ENCODE measurements around the gene SAT2.
"Not testable (repeated sequence)": the region's sequence is repeated elsewhere in the genome, so short reads cannot be mapped to it uniquely, and the experiment has no call there.

The SAT2 gene

DNA sequence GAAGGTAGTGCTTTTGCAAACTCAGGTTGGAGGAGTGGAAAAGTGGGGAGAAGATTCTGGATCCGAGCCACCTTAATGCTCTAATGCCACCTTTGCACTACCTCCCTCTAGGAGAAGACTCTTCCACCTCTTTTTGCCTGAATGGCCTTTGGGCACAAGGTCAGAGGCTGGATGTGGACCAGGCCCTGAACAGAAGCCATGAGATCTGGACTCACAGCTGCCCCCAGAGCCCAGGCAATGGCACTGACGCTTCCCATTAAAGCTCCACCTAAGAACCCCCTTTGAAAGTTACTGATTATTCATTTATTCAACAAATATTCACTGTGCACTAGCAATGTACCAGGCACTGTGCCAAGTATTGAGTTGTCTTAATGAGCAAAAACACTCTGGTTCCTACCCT is 5.5 kb upstream of the SAT2 start:
- DNase-seq (ENCODE audit: low spot score): no peak

DNA sequence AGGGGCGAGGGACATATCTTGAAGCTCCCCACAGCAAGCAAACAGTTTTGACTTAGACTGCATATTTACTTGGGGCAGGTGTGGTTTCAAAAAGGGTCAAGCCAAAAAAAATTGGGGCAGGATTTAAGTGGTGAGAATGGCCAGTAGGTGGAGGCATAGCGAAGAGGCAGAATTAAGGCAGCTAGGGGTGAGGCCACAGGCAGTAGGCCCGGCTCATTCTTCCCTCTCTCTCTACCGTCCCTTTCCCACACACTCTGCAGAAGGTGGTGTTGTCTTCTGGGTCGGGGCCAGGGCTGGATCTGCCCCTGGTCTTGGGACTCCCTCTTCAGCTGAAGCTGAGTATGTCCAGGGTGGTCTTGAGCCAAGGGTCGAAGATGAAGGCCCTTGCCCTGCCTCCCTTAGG is 4.9 kb upstream of the SAT2 start:
- peak; percentile 55 for DNase-seq (ENCODE audit: low spot score)

DNA sequence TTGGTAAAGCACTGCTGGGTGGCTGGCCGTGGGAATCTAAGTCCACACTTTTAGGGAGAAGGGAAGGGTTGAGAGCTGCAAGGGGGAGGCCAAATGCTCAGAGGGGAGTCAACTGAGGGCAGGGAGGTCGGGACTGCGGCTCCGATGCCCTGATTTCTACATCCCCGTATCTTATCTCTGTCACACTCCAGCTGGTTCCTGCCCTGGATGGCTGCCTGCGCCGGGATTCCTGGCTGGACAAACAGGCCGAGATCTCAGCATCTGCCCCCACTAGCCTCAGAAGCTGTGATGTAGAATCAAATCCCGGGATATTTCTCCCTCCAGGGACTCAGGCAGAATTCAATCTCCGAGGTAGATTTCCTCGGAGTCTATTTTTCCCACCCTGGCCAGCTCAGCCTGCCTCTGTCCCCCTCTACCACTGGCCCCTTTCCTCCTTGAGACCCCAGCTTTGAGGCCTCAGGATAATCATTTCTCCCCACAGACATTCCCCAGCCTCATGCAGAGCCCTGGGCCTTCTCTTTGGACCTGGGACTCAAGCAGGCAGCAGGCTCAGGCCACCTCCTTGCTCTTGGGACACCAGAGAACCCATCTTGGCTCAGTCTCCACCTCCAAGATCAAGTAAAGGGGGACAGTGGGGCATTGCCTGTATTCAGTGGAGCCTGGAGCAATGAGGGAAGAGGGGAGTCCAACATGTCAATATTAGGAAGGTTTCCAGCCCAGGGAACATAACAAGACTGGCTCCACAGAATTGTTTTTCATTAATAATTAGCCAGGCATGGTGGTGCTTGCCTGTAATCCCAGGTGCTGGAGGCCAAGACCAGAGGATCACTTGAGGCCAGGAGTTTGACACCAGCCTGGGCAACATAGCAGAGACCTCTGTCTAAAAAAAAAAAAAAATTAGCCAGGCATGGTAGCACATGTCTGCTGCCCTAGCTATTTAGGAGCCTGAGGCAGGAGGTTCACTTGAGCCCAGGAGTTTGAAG is 4.1 kb upstream of the SAT2 start:
- DNase-seq (ENCODE audit: low spot score): no peak

DNA sequence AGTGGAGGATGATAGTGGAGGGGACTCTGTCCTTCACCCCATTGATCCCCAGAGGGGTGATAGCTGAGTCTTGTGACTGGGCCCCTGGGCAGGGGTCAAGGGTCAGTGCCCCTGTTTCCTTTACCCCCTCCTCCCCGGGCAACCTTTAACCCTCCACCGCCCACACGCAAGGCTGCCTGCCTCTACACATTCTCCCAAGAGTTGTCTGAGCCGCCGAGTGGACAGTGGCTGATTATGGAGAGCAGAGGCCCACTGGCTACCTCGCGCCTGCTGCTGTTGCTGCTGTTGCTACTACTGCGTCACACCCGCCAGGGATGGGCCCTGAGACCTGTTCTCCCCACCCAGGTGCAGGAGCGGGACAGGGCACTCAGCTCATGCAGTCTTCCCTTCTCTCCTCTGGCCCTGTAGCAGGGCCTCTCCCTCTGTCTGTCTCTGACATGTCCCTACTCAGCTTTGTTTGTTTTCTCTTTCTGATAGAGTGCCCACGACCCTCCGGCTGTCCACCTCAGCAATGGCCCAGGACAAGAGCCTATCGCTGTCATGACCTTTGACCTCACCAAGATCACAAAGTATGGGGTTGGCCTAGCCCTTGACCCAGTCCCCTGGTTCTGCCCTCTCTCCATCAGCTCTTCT is 2.4 kb upstream of the SAT2 start, which contains the start of gene SHBG:
TSS of gene SHBG (plus strand) at position 197 of the 633 bp plus-strand sequence. CDS start at position 235, 38 bp downstream.
- DNase-seq (ENCODE audit: low spot score): no peak

DNA sequence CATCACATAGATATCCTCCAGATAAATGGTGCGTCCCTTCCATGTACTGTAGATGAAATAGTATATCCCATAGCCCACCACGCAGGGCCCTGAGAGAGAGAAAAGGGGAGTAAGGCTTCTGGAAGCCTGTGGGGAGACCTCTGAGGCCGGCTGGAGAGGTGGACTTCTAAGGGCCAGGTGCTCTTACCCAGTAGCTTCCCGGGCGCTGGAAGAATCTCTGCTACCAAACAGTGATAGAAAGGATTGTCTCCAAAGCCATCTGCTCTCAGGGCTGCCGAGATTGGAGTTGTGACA is 718 bp downstream of the SAT2 start:
- DNase-seq (ENCODE audit: low spot score): no peak

DNA sequence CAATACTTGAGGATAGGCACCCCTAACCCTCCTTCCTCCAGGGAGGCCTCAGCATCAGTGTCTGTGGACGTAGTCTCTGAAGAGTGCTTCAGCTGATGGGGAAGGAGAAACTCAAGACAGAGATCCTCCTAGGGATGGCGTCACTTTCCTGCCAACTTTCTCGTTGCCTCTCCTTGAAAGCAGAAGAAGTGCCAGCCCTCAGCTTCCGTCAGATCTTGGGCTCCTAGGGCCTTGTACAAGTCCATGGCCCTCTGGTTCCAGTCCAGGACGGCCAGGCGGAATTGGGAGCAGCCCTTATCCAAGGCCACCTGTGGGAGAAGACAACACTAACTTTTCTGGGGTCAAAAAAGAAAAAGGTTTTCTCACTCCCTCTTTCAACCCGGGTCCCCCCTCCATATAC is 1.3 kb downstream of the SAT2 start:
- DNase-seq (ENCODE audit: low spot score): no peak

DNA sequence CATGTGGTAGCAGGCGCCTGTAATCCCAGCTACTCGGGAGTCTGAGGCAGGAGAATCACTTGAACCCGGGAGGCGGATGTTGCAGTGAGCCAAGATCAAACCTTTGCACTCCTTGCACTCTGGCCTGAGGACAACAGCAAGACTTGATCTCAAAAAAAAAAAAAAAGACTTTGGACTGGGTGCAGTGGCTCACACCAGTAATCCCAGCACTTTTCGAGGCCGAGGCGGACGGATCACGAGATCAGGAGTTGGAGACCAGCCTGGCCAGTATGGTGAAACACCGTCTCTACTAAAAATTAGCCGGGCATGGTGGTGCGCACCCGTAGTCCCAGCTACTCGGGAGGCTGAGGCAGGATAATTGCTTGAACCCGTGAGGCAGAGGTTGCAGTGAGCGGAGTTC is 1.9 kb downstream of the SAT2 start:
- not testable (repeated sequence) for DNase-seq (ENCODE audit: low spot score)

DNA sequence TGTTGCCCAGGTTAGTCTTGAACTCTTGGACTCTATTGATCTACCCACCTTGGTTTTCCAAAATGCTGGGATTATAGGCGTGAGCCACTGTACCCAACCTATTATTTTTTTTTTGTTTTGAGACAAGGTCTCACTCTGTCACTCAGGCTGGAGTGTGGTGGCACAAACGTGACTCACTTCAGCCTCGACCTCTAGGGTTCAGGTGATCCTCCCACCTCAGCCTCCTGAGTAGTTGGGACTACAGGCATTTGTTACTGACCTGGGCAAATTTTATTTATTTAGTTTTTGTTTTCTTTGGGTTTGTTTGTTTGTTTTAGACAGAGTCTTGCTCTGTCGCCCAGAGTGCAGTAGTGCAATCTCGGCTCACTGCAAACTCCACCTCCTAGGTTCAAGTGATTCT is 4.0 kb downstream of the SAT2 start:
- DNase-seq (ENCODE audit: low spot score): no peak

DNA sequence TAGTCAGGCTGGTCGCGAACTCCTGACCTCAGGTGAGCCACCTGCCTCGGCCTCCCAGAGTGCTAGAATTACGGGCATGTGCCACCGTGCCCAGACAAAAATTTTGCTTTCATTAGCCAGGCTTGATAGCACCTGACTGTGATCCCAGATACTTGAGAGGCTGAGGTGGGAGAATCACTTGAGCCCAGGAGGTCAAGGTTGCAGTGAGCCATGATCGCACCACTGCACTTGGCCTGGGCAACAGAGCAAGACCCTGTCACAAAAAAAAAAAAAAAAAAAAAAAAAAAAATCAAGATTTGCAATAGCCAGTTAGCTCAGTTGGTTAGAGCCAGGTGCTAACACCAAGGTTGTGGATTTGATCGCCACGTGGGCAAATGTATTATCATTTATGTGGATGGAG is 6.8 kb downstream of the SAT2 start:
- no peak for DNase-seq (ENCODE audit: low spot score)

DNA sequence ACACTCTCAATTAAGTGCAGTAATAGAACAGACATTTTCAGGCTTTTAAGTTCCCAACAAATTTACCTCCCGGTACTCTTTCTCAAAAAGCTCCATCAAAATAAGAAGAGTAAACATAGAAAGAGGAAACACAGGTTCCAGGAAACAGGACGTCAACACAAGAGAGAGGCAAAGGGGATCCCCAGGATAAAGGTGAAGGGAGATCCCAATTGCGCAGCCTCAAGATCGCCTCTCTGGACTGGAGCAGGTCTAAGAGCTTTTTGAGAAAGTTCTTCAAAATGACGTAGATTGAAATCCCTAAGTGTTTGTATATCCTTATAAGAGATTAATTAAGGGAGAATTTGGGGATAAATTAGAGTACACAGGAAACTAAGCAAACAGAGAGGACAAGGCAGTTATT is 9.0 kb downstream of the SAT2 start:
- no peak for DNase-seq (ENCODE audit: low spot score)

DNA sequence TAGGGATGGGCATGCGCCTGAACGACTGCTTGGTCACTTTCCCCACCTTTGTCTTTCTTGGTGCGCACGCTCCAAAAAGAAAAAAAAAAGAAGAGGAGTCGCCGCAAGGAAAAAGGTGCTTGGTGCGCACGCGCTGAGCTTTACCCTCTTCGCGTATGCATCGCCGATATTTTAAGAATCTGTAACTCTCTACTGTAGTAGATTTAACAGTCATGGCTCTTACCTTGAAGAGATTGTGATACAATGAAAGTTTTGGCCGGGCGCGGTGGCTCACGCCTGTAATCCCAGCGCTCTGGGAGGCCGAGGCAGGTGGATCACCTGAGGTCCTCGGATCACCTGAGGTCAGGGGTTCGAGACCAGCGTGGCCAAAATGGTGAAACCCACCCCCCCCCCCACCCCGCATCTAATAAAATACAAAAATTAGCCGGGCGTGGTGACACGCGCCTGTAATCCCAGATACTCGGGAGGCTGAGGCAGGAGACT is 12.3 kb downstream of the SAT2 start:
- DNase-seq (ENCODE audit: low spot score): no peak

DNA sequence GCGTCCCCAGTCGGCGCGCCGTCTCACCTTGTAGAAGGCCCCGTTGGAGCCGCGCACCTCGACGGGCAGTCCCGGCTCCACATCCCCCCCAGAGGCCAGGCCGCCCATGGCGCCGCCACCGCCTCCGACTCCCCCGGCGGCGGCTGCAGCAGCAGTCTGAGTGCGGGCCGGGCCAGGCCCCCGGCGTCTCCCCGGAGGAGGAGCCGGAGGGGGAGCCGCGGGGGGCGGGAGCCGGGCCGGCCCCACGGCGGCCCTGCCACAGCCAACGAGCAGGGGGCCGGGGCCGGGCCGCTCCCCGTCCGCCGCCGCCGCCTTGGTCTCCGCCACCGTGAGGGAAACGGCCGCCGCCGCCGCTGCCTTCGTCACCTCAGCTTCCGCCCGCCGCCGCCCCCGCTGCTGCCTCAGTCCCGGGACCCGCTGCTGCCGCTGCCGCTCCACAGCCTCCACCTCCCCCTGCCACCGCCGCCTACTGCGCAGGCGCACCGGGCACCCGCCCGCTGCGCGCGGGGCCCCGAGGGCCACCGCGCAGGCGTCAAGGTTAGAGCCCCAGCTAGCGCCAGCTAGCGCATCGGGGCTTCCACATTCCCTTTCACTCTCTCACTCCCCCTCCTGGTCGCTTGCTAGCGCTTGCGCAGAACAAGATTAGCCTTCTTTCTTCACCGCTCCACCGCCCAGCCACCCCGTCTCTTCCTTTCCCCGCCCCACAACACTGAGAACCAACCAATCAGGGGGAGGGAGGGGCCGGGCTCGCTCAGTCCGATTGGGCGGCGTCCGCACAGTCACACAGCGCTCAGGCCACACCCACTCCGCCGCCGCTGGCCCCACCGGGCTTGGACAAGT is 13.0 kb downstream of the SAT2 start, which contains the start of gene FXR2:
TSS of gene FXR2 (minus strand) at position 473 of the 840 bp plus-strand sequence. CDS start at position 108, 365 bp downstream.
- peak; percentile 100 for DNase-seq (ENCODE audit: low spot score)

DNA sequence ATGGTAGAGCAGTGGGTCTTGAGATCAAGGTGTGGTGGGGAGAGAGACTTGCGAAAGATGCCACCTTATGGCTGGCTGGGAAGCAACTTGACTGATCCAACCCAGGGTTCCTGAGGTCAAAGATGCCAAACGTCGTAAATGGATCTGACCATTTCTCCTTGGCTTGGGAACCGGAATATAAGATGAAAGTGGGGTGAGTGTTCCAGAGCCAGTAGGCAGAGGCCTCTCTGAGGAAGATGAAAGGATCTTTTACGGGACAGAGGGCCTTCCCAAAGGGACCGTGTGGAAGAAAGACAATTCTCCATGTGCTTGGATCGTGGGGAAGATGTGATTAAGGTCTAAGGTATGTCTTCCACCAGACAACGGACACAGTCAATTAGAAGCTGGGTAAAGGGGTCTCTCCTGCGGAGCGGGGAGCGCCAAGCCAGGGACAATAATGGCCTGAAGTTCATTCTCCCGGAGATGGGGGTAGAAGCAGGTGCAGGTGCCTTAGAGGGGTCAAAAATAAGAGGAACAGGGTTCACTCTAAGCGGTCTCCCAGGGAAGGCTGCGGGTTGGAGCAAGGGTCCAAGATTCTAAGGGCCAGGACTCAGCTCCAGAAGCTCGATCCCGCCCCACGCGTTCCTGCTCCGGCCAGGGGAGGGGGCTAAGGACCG is 13.7 kb downstream of the SAT2 start:
- DNase-seq (ENCODE audit: low spot score): no peak

DNA sequence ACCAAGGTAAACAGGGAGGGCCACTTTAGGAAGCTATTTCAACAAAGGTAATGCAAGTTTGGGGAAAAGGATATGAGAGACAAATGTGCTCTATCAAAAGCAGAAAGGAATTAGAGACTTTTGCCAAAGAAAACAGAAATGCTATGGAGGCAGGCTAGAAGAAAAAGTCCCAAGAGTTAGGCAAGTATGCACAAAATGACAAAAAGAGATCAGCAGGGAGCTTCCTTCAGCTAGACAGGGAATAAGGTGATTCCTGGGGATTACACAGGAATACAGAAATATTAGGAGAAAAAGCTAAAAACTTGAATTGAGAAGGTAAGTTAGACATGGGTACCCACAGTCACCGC is 15.4 kb downstream of the SAT2 start:
- DNase-seq (ENCODE audit: low spot score): no peak

DNA sequence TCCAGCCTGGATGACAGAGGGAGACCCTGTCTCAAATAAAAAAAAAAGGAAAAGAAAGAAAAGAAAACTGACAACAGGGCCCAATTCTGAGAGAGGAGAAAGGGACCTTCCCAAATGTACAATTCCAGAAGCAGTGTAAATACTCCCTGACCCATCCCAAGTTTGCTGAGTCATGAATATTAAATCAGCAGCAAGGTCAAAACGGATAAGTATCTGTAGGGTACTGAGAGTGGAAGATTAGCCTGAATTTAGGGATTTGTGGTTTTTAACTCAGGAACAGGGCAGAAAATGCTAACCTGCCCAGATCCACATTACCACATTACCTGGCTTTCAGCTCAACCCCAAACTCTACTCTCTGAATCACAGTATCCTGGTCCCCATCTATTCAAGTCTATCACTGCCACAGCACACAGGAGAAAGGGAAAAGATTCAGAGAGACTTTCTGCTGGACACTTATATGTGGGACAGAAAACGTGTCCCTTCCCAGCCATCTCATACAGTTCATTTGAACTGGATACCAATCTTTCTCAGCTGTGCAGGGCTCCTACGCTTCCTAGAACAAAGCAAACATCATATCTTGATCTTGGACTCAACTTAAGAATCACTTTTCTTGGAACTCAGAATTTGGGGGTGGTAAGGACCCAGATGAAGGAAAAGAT is 15.9 kb downstream of the SAT2 start:
- DNase-seq (ENCODE audit: low spot score): no peak

DNA sequence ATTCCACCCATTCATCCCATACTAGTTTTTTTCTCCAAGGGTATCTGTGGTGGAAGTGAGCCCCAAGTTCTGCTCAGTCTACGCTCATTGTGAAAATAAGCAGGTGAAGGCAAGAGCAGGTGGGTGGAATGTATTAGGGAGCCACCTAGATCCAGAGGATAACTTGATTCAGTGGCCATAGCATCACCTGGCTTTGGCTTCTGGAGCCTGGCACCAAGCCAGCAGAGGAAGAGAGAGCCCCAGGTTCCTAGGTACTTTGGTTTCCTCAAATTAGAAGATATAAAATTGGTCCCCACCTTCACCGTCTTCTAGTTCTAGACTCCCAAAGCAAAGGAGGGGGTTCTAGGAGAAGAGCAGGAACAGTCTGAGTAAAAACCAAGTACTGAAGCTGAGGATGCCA is 17.0 kb downstream of the SAT2 start:
- no peak for DNase-seq (ENCODE audit: low spot score)

DNA sequence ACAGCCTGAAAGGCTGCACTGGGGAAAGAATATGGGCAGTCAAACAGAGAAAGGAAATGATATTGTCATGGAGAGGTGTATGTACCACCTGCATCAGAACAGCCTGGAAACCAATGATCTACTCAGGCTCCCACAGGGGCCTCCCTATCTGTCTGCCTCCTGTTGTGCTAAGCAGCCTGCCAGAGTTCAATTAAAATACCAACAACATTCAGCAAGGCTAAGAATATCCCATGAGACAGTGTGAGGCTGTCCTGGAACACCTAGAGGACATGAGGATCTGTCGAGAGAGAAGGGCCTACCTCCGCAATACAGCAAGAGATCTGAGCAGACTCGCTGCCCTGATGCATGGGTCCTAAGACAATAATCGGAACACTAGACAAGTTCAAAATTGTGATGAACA is 21.3 kb downstream of the SAT2 start:
- no peak for DNase-seq (ENCODE audit: low spot score)

DNA sequence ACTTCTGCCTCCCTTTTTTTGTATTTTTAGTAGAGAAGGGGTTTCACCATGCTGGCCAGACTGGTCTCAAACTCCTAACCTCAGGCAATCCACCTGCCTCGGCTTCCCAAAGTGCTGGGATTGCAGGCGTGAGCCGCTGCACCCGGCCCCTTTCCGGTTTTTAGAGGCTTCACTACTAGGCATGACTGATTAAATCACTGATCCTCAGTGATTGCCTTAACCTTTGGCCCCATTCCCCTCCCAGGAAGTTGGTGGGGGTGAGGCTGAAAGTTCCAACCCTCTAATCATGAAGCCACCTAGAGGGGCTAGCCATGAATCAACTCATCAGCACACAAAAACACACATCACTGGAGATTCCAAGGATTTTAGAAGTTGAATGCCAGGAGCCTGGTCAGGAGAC is 30.1 kb downstream of the SAT2 start:
- not testable (repeated sequence) for DNase-seq (ENCODE audit: low spot score)

DNA sequence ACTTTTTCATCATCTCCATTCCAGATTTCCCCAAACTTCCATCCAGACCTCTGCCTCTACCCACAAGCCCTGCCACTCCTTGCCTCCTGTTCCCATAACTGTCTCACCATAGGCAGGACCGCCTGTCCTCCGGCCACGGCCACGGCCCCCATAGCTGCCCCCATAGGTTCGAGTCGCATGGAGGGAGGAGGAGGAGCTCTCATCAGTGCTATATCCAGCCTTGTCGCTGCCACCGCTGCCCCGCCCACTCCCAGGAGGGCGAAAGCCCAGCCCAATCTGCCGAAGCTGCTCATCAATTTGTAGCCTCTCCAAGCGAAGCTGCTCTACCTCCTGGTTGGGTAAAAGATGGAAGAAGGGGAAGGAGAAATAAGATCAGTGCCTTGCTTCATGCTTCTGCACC is 34.3 kb downstream of the SAT2 start:
- no peak for DNase-seq (ENCODE audit: low spot score)

DNA sequence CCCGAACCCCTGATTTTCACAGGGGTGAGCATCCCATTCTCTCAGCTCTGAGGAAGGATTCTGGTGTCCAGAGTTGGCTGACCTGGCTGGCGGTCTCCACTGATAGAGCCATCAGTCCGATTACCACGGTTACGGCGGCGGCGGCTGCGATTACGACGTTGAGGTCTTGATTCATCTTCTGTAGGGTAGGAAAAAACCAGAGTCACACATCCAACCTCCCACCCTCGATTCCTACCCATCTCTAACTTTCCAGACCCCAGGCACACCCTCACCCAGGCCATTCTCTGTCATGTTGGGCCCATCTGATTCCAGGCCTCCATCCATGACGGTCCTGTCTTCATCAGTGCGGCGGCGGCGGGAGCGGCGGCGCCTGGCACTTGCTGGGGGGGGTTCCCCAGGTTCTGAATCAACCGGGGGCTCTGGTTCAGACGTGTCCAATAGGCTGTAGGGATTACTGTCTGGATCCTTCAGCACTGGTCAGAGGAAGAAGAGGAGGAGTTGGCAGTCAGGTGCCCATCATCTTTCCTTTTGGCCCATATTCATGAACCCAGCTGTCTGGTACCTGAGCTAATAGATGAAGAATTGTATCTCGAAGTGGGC is 35.1 kb downstream of the SAT2 start:
- DNase-seq (ENCODE audit: low spot score): no peak

DNA sequence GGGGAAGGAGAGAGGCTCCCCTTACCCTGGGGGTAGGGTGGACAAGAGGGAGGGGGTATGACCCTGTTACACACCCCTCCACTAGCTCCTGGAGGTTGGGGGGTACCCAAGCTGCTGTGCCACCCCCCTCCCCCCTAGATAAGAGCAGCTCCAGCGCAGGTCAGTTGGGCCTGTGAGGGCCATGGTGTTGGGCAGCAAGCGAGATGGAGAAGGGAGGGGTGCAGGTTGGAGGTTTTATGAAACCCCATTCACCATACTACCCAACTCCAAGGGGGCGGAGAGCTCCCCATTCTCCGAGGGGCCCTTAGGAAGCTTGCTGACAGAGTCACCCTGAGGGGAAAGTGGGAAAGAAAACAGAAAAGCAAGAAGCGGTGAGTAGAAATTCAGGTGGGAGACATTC is 36.0 kb downstream of the SAT2 start:
- no peak for DNase-seq (ENCODE audit: low spot score)

Measured in germinal center (tissue), 1 donor.